Adrenal gland (tissue), 12 donors: ENCODE measurements around the gene ZSWIM4. TPM values are rescaled to one million over a fixed set of nuclear protein-coding genes. Genes with fewer than 3 reads are reported as not detected.

Experiments
- DNase-seq, 7 donors: peaks; one replicate each; pipeline ENCODE4 v3.0.0-alpha.2; 2019 to 2020
- H3K27ac ChIP-seq, 5 donors: fragments of 200-600 bp; sonication (generic) in 4 of 5; 1 replicate in 3 of 5; 2 replicates in 2 of 5; pipeline versions ENCODE4 v1.5.1 to v1.8.0; 2016 to 2020; ENCODE audit warnings: mild to moderate bottlenecking in 1 of 5
- H3K27me3 ChIP-seq: fragments of 200-600 bp; 2 replicates; pipeline ENCODE4 v1.8.0; 2021
- H3K36me3 ChIP-seq, 2 donors: fragments of 200-600 bp; replicated peaks in 1 of 2; 1 replicate in 1 of 2; 2 replicates in 1 of 2; pipeline versions ENCODE4 v1.5.1 to v1.8.0; 2018 to 2022
- H3K4me1 ChIP-seq, 2 donors: fragments of 200-600 bp; replicated peaks in 1 of 2; 1 replicate in 1 of 2; 2 replicates in 1 of 2; pipeline versions ENCODE4 v1.5.1 to v1.8.0; 2018 to 2021
- H3K4me3 ChIP-seq, 4 donors: fragments of 200-600 bp; sonication (generic) in 3 of 4; one replicate each; pipeline ENCODE4 v1.5.1; 2016 to 2018
- H3K9me3 ChIP-seq, 3 donors: fragments of 200-600 bp; sonication (generic) in 1 of 3; replicated peaks in 1 of 3; 1 replicate in 2 of 3; 2 replicates in 1 of 3; pipeline versions ENCODE4 v1.5.1 to v1.8.0; 2016 to 2021
- POLR2A ChIP-seq, 2 donors: fragments of 450-650 bp; IDR thresholded peaks; one replicate each; pipeline ENCODE4 v1.6.1; 2017; ENCODE audit warnings: antibody characterized with exemption in 2 of 2, mild to moderate bottlenecking in 2 of 2, moderate library complexity in 1 of 2
- WGBS, 4 donors: extraction: QIAGEN DNeasy Blood & Tissue Kit in 2 of 4; methylation state at CpG; one replicate each; pipeline versions ENCODE4 v1.1.5 to v1.1.7; 2013 to 2017; 5-methylcytosine and 5-hydroxymethylcytosine counted together
- intact Hi-C, 2 donors: fragments of 100-400 bp; cut with DNase I; formaldehyde crosslinking; loops; one replicate each; pipeline versions ENCODE4 v1.14.1 to v1.15.0; 2022 to 2023
- microRNA counts, 2 donors: library from miRNA; unstranded; fragments of <30 nt; microRNA quantifications; one replicate each; lab custom pipeline; 2016
- microRNA-seq, 3 donors: library from miRNA; unstranded; fragments of <30 nt; microRNA quantifications; one replicate each; pipeline ENCODE4, GENCODE V29; 2017 to 2020
- polyA plus RNA-seq, 3 donors: library from polyadenylated mRNA; stranded (reverse); fragments of 200-250 nt in 2 of 3; fragments of 350-450 nt in 1 of 3; fragmentation: Illumina TruSeq in 1 of 3; extraction: RNeasy Lipid Tissue Mini Kit (QIAGEN cat#74804) in 1 of 3; gene quantifications; one replicate each; pipeline ENCODE4 v1.2.3, GENCODE V29; 2013 to 2014
- small RNA-seq, 2 donors: library from RNA; depleted of rRNA; stranded (forward); fragments of <200 nt; gene quantifications; one replicate each; pipeline ENCODE3, GENCODE V24; 2016
- total RNA-seq, 9 donors: library from RNA; depleted of rRNA in 4 of 9; stranded (reverse); fragments of >200 nt in 4 of 9; fragments of 120-200 nt in 1 of 9; fragmentation: NEBNext Ultra II Directional in 1 of 9; extraction: Animal tissue kit (Norgen Biotek cat#: 25700) in 1 of 9; gene quantifications; one replicate each; pipeline versions ENCODE4 v1.1.0 to v1.2.4, GENCODE V29; 2013 to 2023
- TF ChIP-seq, protein P1 (sequence below), 6 experiments: fragments of 450-650 bp in 4 of 6; fragments of 200-600 bp in 2 of 6; sonication (generic) in 1 of 6; IDR thresholded peaks; 1 replicate in 5 of 6; 2 replicates in 1 of 6; pipeline versions ENCODE4 v1.5.1 to v1.8.0; 2016 to 2021; ENCODE audit warnings: antibody characterized with exemption in 6 of 6, mild to moderate bottlenecking in 2 of 6, moderate library complexity in 1 of 6
- donor health status: healthy with polysubstance abuse.
- donor health status: Bipolar disorder and iron deficiency.
- donor health status: DM: yes; HTN: yes; CAD: no.
- donor health status: DM: no; HTN: no; CAD: no.
- donor health status: DM: no; HTN: no; CAD: no.
- donor health status: DM: yes; HTN: yes; CAD: no.

The ZSWIM4 gene
- total and polyA plus RNA-seq, 12 donors = 1.3 to 15.4 (median 9.1) TPM

- 47 to 61% (median 57%) methylated on average over 5 to 12 of the region's 12 CpGs for WGBS, 4 donors
- intact Hi-C loops = loop anchor here (5.0 to 10.0 kb wide), 3 partner anchors 164 to 191 kb away; partner anchors contain the start of gene MISP3 (in 1 of the 2)
- H3K27ac ChIP-seq = peak overlapping the region in 2 of 5 donors; percentile 54 to 72
Observed at GRCh38 chr19:13881251-13881691, 86.0 kb downstream of the ZSWIM4 start.

More at GRCh38 chr19:13881251-13881691, 86.0 kb downstream of the ZSWIM4 start:
- no peaks in the 10 kb centered on the region for H3K36me3 ChIP-seq
- H3K27me3 ChIP-seq = no peaks in the 10 kb centered on the region
- no peak for TF ChIP-seq POLR2A (IDR thresholded peaks at IDR 0.05)
- TF ChIP-seq, protein P1, sequence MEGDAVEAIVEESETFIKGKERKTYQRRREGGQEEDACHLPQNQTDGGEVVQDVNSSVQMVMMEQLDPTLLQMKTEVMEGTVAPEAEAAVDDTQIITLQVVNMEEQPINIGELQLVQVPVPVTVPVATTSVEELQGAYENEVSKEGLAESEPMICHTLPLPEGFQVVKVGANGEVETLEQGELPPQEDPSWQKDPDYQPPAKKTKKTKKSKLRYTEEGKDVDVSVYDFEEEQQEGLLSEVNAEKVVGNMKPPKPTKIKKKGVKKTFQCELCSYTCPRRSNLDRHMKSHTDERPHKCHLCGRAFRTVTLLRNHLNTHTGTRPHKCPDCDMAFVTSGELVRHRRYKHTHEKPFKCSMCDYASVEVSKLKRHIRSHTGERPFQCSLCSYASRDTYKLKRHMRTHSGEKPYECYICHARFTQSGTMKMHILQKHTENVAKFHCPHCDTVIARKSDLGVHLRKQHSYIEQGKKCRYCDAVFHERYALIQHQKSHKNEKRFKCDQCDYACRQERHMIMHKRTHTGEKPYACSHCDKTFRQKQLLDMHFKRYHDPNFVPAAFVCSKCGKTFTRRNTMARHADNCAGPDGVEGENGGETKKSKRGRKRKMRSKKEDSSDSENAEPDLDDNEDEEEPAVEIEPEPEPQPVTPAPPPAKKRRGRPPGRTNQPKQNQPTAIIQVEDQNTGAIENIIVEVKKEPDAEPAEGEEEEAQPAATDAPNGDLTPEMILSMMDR (IDR thresholded peaks at IDR 0.05) = no peak
- no peak overlapping the region for H3K4me3 ChIP-seq
- peaks cover 5 to 18% of the 10 kb centered on the region in 2 donors for H3K4me1 ChIP-seq
- DNase-seq = no peak
- no peaks in the 10 kb centered on the region for H3K9me3 ChIP-seq

MicroRNAs within 50 kb of the gene (microRNA counts, 767-probe panel; counts per million panel counts)
- microRNA hsa-miR-181c-5p (lab: Ali Mortazavi, UCI) = 2,395 to 2,836 counts per million in 2 donors
- microRNA hsa-miR-23a-3p (lab: Ali Mortazavi, UCI) = 6,904 to 8,358 counts per million in 2 donors
- microRNA hsa-miR-24-3p (lab: Ali Mortazavi, UCI) = 5,270 to 6,334 counts per million in 2 donors
- 2,786 to 4,268 counts per million in 2 donors for microRNA hsa-miR-27a-3p (lab: Ali Mortazavi, UCI)

Small RNAs within 50 kb of the gene (microRNA-seq; reads per million reads assigned to microRNA genes)
- gene MIR181C (99.2 to 309 (median 125) reads per million in 3 donors), gene MIR181D (116 to 211 (median 140) reads per million in 3 donors)

Small RNAs within 50 kb of the gene (small RNA-seq; reads per million reads assigned to genes)
- gene MIR181C (23.2 to 82.7 reads per million in 2 donors), gene MIR181D (19.1 to 55.1 reads per million in 2 donors), gene RN7SL619P (0 reads per million in 2 donors)

Other genes with a start within 250 kb of the ZSWIM4 start
- 10 to 100 TPM; 16.8 to 69.6 (median 42.9) TPM for gene MRI1, start 30.9 kb upstream of the ZSWIM4 start, total RNA-seq
- 10 to 100 TPM; 11.9 to 34.6 (median 20.5) TPM for gene MRI1, start 30.9 kb upstream of the ZSWIM4 start, polyA plus RNA-seq
- gene C19orf53, start 21.0 kb upstream of the ZSWIM4 start, total RNA-seq = 100 to 1,000 TPM in 8 of 9 donors, 10 to 100 TPM in 1; 95.8 to 224 (median 162) TPM
- gene C19orf53, start 21.0 kb upstream of the ZSWIM4 start, polyA plus RNA-seq = 100 to 1,000 TPM; 134 to 459 (median 340) TPM
- gene NANOS3, start 81.7 kb downstream of the ZSWIM4 start, total RNA-seq = 1 to 10 TPM in 1 of 9 donors, under 1 TPM in 1, not detected in 7; 0.28 to 1.9 TPM
- 1 to 10 TPM in 1 of 3 donors, under 1 TPM in 1, not detected in 1; 0.71 to 1.9 TPM for gene NANOS3, start 81.7 kb downstream of the ZSWIM4 start, polyA plus RNA-seq
- gene BRME1, start 110.7 kb downstream of the ZSWIM4 start, total RNA-seq = 1 to 10 TPM in 4 of 9 donors, under 1 TPM in 4, not detected in 1; 0.21 to 1.8 (median 1.2) TPM
- gene BRME1, start 110.7 kb downstream of the ZSWIM4 start, polyA plus RNA-seq = 1 to 10 TPM in 2 of 3 donors, under 1 TPM in 1; 0.26 to 4.5 (median 4.1) TPM
- 10 to 100 TPM in 8 of 9 donors, 1 to 10 TPM in 1; 9.0 to 38.4 (median 28.8) TPM for gene CC2D1A, start 110.8 kb downstream of the ZSWIM4 start, total RNA-seq
- gene CC2D1A, start 110.8 kb downstream of the ZSWIM4 start, polyA plus RNA-seq = 100 to 1,000 TPM in 1 of 3 donors, 10 to 100 TPM in 2; 10.8 to 125 (median 68.1) TPM
- 1 to 10 TPM in 1 of 9 donors, under 1 TPM in 5, not detected in 3; 0.35 to 2.1 (median 0.52) TPM for gene PODNL1, start 143.0 kb downstream of the ZSWIM4 start, total RNA-seq
- gene PODNL1, start 143.0 kb downstream of the ZSWIM4 start, polyA plus RNA-seq = 1 to 10 TPM in 2 of 3 donors, under 1 TPM in 1; 0.15 to 1.7 (median 1.1) TPM
- 10 to 100 TPM in 7 of 9 donors, 1 to 10 TPM in 2; 7.6 to 22.8 (median 12.8) TPM for gene DCAF15, start 157.1 kb downstream of the ZSWIM4 start, total RNA-seq
- 100 to 1,000 TPM in 1 of 3 donors, 10 to 100 TPM in 1, 1 to 10 TPM in 1; 6.7 to 147 (median 54.1) TPM for gene DCAF15, start 157.1 kb downstream of the ZSWIM4 start, polyA plus RNA-seq
- gene RFX1, start 210.9 kb downstream of the ZSWIM4 start, total RNA-seq = 10 to 100 TPM in 3 of 9 donors, 1 to 10 TPM in 6; 1.5 to 21.4 (median 7.3) TPM
- 10 to 100 TPM in 1 of 3 donors, 1 to 10 TPM in 2; 1.4 to 15.4 (median 6.8) TPM for gene RFX1, start 210.9 kb downstream of the ZSWIM4 start, polyA plus RNA-seq
- not detected for gene RLN3, start 232.7 kb downstream of the ZSWIM4 start, total RNA-seq
- not detected for gene RLN3, start 232.7 kb downstream of the ZSWIM4 start, polyA plus RNA-seq
- gene IL27RA, start 236.3 kb downstream of the ZSWIM4 start, total RNA-seq = 1 to 10 TPM; 1.2 to 5.2 (median 3.9) TPM
- 1 to 10 TPM; 1.6 to 3.6 (median 2.5) TPM for gene IL27RA, start 236.3 kb downstream of the ZSWIM4 start, polyA plus RNA-seq